Hepatocyte (in vitro differentiated cells): ENCODE measurements around the gene C1QTNF2. TPM values are rescaled to one million over a fixed set of nuclear protein-coding genes. Genes with fewer than 3 reads are reported as not detected.

Experiments used
- DNase-seq: peaks from one replicate; pipeline ENCODE4 v3.0.0-alpha.2; 2016; ENCODE audit warnings: low spot score
- H2AFZ ChIP-seq: fragments of 200-600 bp; sonication (generic); 2 replicates; pipeline ENCODE4 v1.6.0; 2016; ENCODE audit warnings: antibody characterized with exemption, mild to moderate bottlenecking
- H3K27ac ChIP-seq: fragments of 200-600 bp; sonication (generic); 2 replicates; pipeline ENCODE4 v1.5.1; 2016; ENCODE audit warnings: mild to moderate bottlenecking
- H3K27me3 ChIP-seq: fragments of 200-600 bp; sonication (generic); 2 replicates; pipeline ENCODE4 v1.6.1; 2016
- H3K36me3 ChIP-seq: fragments of 200-600 bp; sonication (generic); replicated peaks from 2 replicates; pipeline ENCODE4 v1.5.1; 2016; ENCODE audit warnings: low read depth; ENCODE audit not compliant: insufficient read depth
- H3K4me1 ChIP-seq: fragments of 200-600 bp; sonication (generic); 2 replicates; pipeline ENCODE4 v1.5.1; 2016; ENCODE audit warnings: mild to moderate bottlenecking, moderate library complexity; ENCODE audit not compliant: insufficient read depth
- H3K4me2 ChIP-seq: fragments of 200-600 bp; sonication (generic); 2 replicates; pipeline ENCODE4 v1.6.0; 2016
- H3K4me3 ChIP-seq: fragments of 200-600 bp; sonication (generic); 2 replicates; pipeline ENCODE4 v1.5.1; 2016; ENCODE audit warnings: mild to moderate bottlenecking
- H3K79me2 ChIP-seq: fragments of 200-600 bp; sonication (generic); 2 replicates; pipeline ENCODE4 v1.6.0; 2017; ENCODE audit warnings: mild to moderate bottlenecking
- H3K9me2 ChIP-seq: fragments of 200-600 bp; sonication (generic); replicated peaks from 2 replicates; pipeline ENCODE4 v1.6.0; 2017; ENCODE audit warnings: mild to moderate bottlenecking; ENCODE audit not compliant: insufficient read depth
- H3K9me3 ChIP-seq: fragments of 200-600 bp; sonication (generic); 2 replicates; pipeline ENCODE4 v1.5.1; 2016; ENCODE audit warnings: low read depth, mild to moderate bottlenecking
- H4K20me1 ChIP-seq: fragments of 200-600 bp; sonication (generic); 2 replicates; pipeline ENCODE4 v1.6.0; 2016; ENCODE audit warnings: mild to moderate bottlenecking; ENCODE audit not compliant: insufficient read depth, poor library complexity, severe bottlenecking
- CTCF ChIP-seq: fragments of 200-600 bp; sonication (generic); IDR thresholded peaks from 2 replicates; pipeline ENCODE4 v1.5.1; 2016; ENCODE audit warnings: antibody characterized with exemption, mild to moderate bottlenecking; ENCODE audit not compliant: poor library complexity
- EZH2 ChIP-seq: fragments of 200-600 bp; sonication (generic); IDR thresholded peaks from 2 replicates; pipeline ENCODE4 v1.6.1; 2016; ENCODE audit warnings: antibody characterized with exemption, mild to moderate bottlenecking, borderline replicate concordance
- EZH2phosphoT487 ChIP-seq: fragments of 200-600 bp; sonication (generic); IDR thresholded peaks from one replicate; pipeline ENCODE4 v1.6.1; 2018; ENCODE audit warnings: antibody characterized with exemption, mild to moderate bottlenecking, low read depth, moderate library complexity; ENCODE audit not compliant: unreplicated experiment, severe bottlenecking
- WGBS: methylation state at CpG from one replicate; pipeline ENCODE4 v1.1.6; 2016; ENCODE audit warnings: low lambda C conversion rate; ENCODE audit errors: missing lambda C conversion rate; 5-methylcytosine and 5-hydroxymethylcytosine counted together
- polyA plus RNA-seq: library from polyadenylated mRNA; unstranded; fragments of >200 nt; fragmentation: Nextera tagmentation; extraction: Ambion mirVana; gene quantifications from 2 replicates; pipeline ENCODE4 v1.2.1, GENCODE V29; 2016
- total RNA-seq: library from RNA; depleted of rRNA; stranded (reverse); fragments of >200 nt; gene quantifications from 2 replicates; pipeline ENCODE4 v1.2.3, GENCODE V29; 2014

The C1QTNF2 gene
- total and polyA plus RNA-seq, 2 experiments from 2014 or later, result 1.5 to 3.0 TPM

GRCh38 chr5:160387445-160387844, 17.0 kb upstream of the C1QTNF2 start:
- 100% methylated on average over 1 of the region's 1 CpG for WGBS
- Histone ChIP-seq H3K4me3 (no peak overlapping the region), H3K4me2 (no peak overlapping the region), H3K4me1 (no peaks in the 10 kb centered on the region), H3K9me3 (no peaks in the 10 kb centered on the region), H3K27ac (no peak overlapping the region), H3K79me2 (no peaks in the 10 kb centered on the region), H2AFZ (no peak overlapping the region), H4K20me1 (no peaks in the 10 kb centered on the region), H3K36me3 (no peaks in the 10 kb centered on the region), H3K27me3 (no peaks in the 10 kb centered on the region), H3K9me2 (no peaks in the 10 kb centered on the region)
- DNase-seq, result no peak
- no peak for TF ChIP-seq EZH2phosphoT487
- TF ChIP-seq EZH2, result no peak
- no peak for TF ChIP-seq CTCF

- no peak overlapping the region for H2AFZ ChIP-seq
- H3K27me3 ChIP-seq, result no peaks in the 10 kb centered on the region
- H3K9me2 ChIP-seq, result no peaks in the 10 kb centered on the region
- no peaks in the 10 kb centered on the region for H3K36me3 ChIP-seq
- H3K9me3 ChIP-seq, result no peaks in the 10 kb centered on the region
- TF ChIP-seq EZH2phosphoT487 (no peak), CTCF (no peak), EZH2 (no peak)
- no peak overlapping the region for H3K4me3 ChIP-seq
- H4K20me1 ChIP-seq, result no peaks in the 10 kb centered on the region
- H3K79me2 ChIP-seq, result no peaks in the 10 kb centered on the region
- no peak overlapping the region for H3K4me2 ChIP-seq
- no peak for DNase-seq
- no peak overlapping the region for H3K27ac ChIP-seq
- no peaks in the 10 kb centered on the region for H3K4me1 ChIP-seq
Measured at GRCh38 chr5:160385496-160385895, 15.1 kb upstream of the C1QTNF2 start.

- TF ChIP-seq EZH2phosphoT487 (no peak), EZH2 (no peak), CTCF (no peak)
- no peaks in the 10 kb centered on the region for H3K4me1 ChIP-seq
- H3K27ac ChIP-seq, result no peak overlapping the region
- WGBS, result 100% methylated on average over 1 of the region's 1 CpG
- H4K20me1 ChIP-seq, result no peaks in the 10 kb centered on the region
- no peaks in the 10 kb centered on the region for H3K27me3 ChIP-seq
- no peaks in the 10 kb centered on the region for H3K36me3 ChIP-seq
- H3K4me3 ChIP-seq, result no peak overlapping the region
- H3K9me3 ChIP-seq, result no peaks in the 10 kb centered on the region
- H3K9me2 ChIP-seq, result no peaks in the 10 kb centered on the region
- no peaks in the 10 kb centered on the region for H3K79me2 ChIP-seq
- no peak for DNase-seq
- H2AFZ ChIP-seq, result no peak overlapping the region
- no peak overlapping the region for H3K4me2 ChIP-seq
Measured at GRCh38 chr5:160384681-160385080, 14.3 kb upstream of the C1QTNF2 start.

- no peak overlapping the region for H3K27ac ChIP-seq
- H3K4me2 ChIP-seq, result no peak overlapping the region
- no peak overlapping the region for H2AFZ ChIP-seq
Measured at GRCh38 chr5:160382346-160382745, 11.9 kb upstream of the C1QTNF2 start.

More at GRCh38 chr5:160382346-160382745, 11.9 kb upstream of the C1QTNF2 start:
- H3K79me2 ChIP-seq, result no peaks in the 10 kb centered on the region
- TF ChIP-seq CTCF (no peak), EZH2 (no peak), EZH2phosphoT487 (no peak)
- no peak for DNase-seq
- no peaks in the 10 kb centered on the region for H3K9me3 ChIP-seq
- no peaks in the 10 kb centered on the region for H3K27me3 ChIP-seq
- H3K9me2 ChIP-seq, result no peaks in the 10 kb centered on the region
- WGBS, result 82% methylated on average over 3 of the region's 3 CpGs
- no peak overlapping the region for H3K4me3 ChIP-seq
- no peaks in the 10 kb centered on the region for H4K20me1 ChIP-seq
- H3K36me3 ChIP-seq, result no peaks in the 10 kb centered on the region
- H3K4me1 ChIP-seq, result no peaks in the 10 kb centered on the region
